Measurements from ENCODE around the gene DNTT.

DNA sequence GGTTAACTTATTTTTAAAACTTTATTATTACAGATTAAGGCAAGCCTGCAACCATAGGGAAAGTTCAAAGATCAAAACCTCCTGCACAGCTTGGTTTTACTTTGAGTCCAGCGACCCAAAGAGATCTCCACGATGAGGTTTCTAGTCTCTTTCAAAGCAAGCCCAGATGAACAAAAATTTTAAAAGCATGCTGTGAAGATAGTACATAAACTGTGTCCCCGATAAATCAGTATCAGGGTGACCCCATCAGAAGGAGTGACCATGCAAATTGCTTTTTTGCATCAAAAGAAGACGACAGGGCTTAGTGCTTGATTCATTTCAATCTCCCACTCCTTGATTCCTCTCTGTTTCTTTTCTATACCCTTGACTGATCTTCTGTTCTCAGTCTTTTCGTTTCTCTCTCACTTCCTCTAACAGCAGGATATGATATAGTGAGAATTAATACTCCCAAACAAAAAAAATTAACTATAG, 16.0 kb upstream of the DNTT start:
- TF ChIP-seq, protein P1, sequence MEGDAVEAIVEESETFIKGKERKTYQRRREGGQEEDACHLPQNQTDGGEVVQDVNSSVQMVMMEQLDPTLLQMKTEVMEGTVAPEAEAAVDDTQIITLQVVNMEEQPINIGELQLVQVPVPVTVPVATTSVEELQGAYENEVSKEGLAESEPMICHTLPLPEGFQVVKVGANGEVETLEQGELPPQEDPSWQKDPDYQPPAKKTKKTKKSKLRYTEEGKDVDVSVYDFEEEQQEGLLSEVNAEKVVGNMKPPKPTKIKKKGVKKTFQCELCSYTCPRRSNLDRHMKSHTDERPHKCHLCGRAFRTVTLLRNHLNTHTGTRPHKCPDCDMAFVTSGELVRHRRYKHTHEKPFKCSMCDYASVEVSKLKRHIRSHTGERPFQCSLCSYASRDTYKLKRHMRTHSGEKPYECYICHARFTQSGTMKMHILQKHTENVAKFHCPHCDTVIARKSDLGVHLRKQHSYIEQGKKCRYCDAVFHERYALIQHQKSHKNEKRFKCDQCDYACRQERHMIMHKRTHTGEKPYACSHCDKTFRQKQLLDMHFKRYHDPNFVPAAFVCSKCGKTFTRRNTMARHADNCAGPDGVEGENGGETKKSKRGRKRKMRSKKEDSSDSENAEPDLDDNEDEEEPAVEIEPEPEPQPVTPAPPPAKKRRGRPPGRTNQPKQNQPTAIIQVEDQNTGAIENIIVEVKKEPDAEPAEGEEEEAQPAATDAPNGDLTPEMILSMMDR (IDR thresholded peaks at IDR 0.05): no peak
- no peak for TF ChIP-seq POLR2A (IDR thresholded peaks at IDR 0.05)
- TF ChIP-seq POLR2AphosphoS5 (IDR thresholded peaks at IDR 0.05): no peak

All from breast epithelium (tissue), 3 donors.